Stomach (tissue), 9 donors: ENCODE data around the gene CLTA. TPM values are rescaled to one million over a fixed set of nuclear protein-coding genes. Genes with fewer than 3 reads are reported as not detected.
"Not testable (repeated sequence)": the region's sequence is repeated elsewhere in the genome, so short reads cannot be mapped to it uniquely, and the experiment has no call there.

ENCODE experiments used
- DNase-seq, 2 donors: peaks; one replicate each; pipeline versions ENCODE4 v3.0.0 to v3.0.0-alpha.2; 2013 to 2019
- H3K27ac ChIP-seq, 5 donors: fragments of 200-600 bp in 4 of 5; sonication (generic) in 4 of 5; one replicate each; pipeline ENCODE4 v1.5.1; 2013 to 2019; ENCODE audit warnings: mild to moderate bottlenecking in 1 of 5, moderate library complexity in 1 of 5
- H3K27me3 ChIP-seq, 3 donors: fragments of 200-600 bp; sonication (generic); one replicate each; pipeline ENCODE4 v1.5.1; 2017 to 2019; ENCODE audit warnings: mixed run types in 1 of 3
- H3K36me3 ChIP-seq, 4 donors: fragments of 200-600 bp; sonication (generic); 1 replicate in 3 of 4; 2 replicates in 1 of 4; pipeline ENCODE4 v1.5.1; 2016 to 2019
- H3K4me1 ChIP-seq, 4 donors: fragments of 200-600 bp; sonication (generic); one replicate each; pipeline ENCODE4 v1.5.1; 2016 to 2019
- H3K4me3 ChIP-seq, 4 donors: fragments of 200-600 bp; sonication (generic) in 3 of 4; one replicate each; pipeline ENCODE4 v1.5.1; 2016 to 2019; ENCODE audit warnings: mild to moderate bottlenecking in 1 of 4
- H3K9me3 ChIP-seq, 4 donors: fragments of 200-600 bp; sonication (generic); one replicate each; pipeline ENCODE4 v1.5.1; 2016 to 2019
- EP300 ChIP-seq: sonication (generic); formaldehyde crosslinking; IDR thresholded peaks from one replicate; pipeline ENCODE4 v1.6.1; 2017; ENCODE audit warnings: antibody characterized with exemption
- POLR2A ChIP-seq, 4 donors: fragments of 450-650 bp; IDR thresholded peaks; one replicate each; pipeline ENCODE4 v1.6.1; 2016; ENCODE audit warnings: antibody characterized with exemption in 4 of 4, control low read depth in 2 of 4, mild to moderate bottlenecking in 1 of 4, moderate library complexity in 1 of 4
- POLR2AphosphoS5 ChIP-seq, 3 donors: sonication (generic); formaldehyde crosslinking; IDR thresholded peaks; one replicate each; pipeline ENCODE4 v1.6.1; 2016; ENCODE audit warnings: antibody characterized with exemption in 3 of 3
- WGBS, 5 donors: extraction: QIAGEN DNeasy Blood & Tissue Kit in 3 of 5; methylation state at CpG; one replicate each; pipeline versions ENCODE4 v1.1.5 to v1.1.7; 2013 to 2018; 5-methylcytosine and 5-hydroxymethylcytosine counted together
- intact Hi-C: fragments of 100-400 bp; cut with DNase I; formaldehyde crosslinking; loops from one replicate; pipeline ENCODE4 v1.15.1; 2023; ENCODE audit warnings: low total_unique reads
- polyA plus RNA-seq, 3 donors: library from polyadenylated mRNA; stranded (reverse); fragments of 200-250 nt; gene quantifications; one replicate each; pipeline ENCODE4 v1.2.3, GENCODE V29; 2013
- total RNA-seq, 5 donors: library from RNA; depleted of rRNA; stranded (reverse); fragments of >200 nt; gene quantifications; one replicate each; pipeline versions ENCODE4 v1.1.0 to v1.2.3, GENCODE V29; 2014 to 2016
- TF ChIP-seq, protein P1 (sequence below), 7 experiments: fragments of 450-650 bp in 4 of 7; fragments of 200-600 bp in 3 of 7; sonication (generic) in 3 of 7; IDR thresholded peaks; one replicate each; pipeline ENCODE4 v1.5.1; 2016 to 2019; ENCODE audit warnings: antibody characterized with exemption in 7 of 7, control low read depth in 2 of 7, mild to moderate bottlenecking in 1 of 7
- donor health status: healthy with polysubstance abuse.
- donor health status: Bipolar disorder and iron deficiency.
- donor health status: healthy.

CLTA gene
- total and polyA plus RNA-seq, 8 donors, result 25.1 to 890 (median 150) TPM

DNA sequence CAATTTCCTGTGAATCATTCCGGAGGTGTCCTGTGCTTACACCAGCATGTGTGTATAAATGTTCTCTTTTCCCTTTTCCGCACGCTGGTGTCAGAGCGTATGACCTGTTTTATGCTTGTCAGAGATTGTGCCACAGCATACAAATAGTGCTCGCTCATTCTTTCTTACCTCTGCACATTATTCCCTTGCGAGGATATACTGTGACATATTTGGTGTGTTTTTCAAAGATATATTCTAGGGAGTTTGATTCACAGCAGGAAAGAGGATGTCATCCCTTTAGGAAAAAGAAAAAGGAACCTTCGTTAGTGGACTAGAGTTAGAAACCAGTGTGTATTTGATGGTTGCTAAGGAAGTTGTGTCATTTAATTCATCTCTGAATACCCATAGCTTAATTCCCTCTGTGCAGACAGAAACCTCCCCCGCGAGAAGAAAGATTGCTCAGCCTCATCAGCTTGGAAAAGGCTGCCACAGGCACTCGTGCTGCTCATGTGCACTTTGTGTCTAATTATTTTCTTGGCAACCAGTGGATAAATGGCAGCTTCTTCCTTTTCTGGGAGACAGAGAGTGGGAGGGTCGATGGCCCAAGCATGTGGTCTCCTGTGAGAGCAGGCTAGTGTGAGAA is 36.3 kb upstream of the CLTA start:
- H3K4me3 ChIP-seq, result no peak overlapping the region
- H3K9me3 ChIP-seq, result peaks cover 0 to 6% (median 0%) of the 10 kb centered on the region in 4 donors
- WGBS, 5 donors, result 37 to 57% (median 49%) methylated on average over 11 of the region's 11 CpGs
- peak overlapping the region in 4 of 5 donors; percentile 63 to 84 (median 82) for H3K27ac ChIP-seq
- peaks cover 0 to 40% (median 14%) of the 10 kb centered on the region in 4 donors for H3K36me3 ChIP-seq
- intact Hi-C loops, result no loop called here
- DNase-seq, result peak in 1 of 2 donors; percentile 88
- no peak for TF ChIP-seq EP300
- peak in 2 of 3 donors; percentile 8 to 11 for TF ChIP-seq POLR2AphosphoS5 (IDR thresholded peaks at IDR 0.05)
- H3K27me3 ChIP-seq, result no peaks in the 10 kb centered on the region
- H3K4me1 ChIP-seq, result peaks cover 12 to 77% (median 40%) of the 10 kb centered on the region in 4 donors

DNA sequence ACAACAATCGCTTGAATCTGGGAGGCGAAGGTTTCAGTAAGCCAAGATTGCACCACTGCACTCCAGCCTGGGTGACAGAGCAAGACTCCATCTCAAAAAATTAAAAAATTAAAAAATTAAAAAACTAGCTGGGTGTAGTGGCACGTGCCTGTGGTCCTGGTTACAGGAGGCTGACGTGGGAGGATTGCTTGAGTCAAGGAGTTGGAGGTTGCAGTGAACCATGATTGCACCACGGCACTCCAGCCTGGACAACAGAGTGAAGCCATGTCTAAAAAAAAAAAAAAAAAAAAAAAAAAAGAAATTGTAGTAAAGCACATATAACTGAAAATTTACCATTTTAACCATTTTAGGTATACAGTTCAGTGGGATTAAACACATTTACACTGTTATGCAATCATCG is 34.6 kb upstream of the CLTA start:
- Histone ChIP-seq H3K9me3 (peaks cover 0 to 6% (median 0%) of the 10 kb centered on the region in 4 donors), H3K27me3 (no peaks in the 10 kb centered on the region), H3K4me1 (peaks cover 6 to 68% (median 24%) of the 10 kb centered on the region in 4 donors), H3K4me3 (no peak overlapping the region), H3K36me3 (peaks cover 0 to 26% (median 11%) of the 10 kb centered on the region in 4 donors), H3K27ac (peak overlapping the region in 1 of 5 donors; percentile 84)
- 90 to 99% (median 97%) methylated on average over 6 of the region's 6 CpGs for WGBS, 5 donors
- intact Hi-C loops, result no loop called here
- no peak for TF ChIP-seq EP300
- no peak for TF ChIP-seq POLR2A (IDR thresholded peaks at IDR 0.05)
- TF ChIP-seq, protein P1, sequence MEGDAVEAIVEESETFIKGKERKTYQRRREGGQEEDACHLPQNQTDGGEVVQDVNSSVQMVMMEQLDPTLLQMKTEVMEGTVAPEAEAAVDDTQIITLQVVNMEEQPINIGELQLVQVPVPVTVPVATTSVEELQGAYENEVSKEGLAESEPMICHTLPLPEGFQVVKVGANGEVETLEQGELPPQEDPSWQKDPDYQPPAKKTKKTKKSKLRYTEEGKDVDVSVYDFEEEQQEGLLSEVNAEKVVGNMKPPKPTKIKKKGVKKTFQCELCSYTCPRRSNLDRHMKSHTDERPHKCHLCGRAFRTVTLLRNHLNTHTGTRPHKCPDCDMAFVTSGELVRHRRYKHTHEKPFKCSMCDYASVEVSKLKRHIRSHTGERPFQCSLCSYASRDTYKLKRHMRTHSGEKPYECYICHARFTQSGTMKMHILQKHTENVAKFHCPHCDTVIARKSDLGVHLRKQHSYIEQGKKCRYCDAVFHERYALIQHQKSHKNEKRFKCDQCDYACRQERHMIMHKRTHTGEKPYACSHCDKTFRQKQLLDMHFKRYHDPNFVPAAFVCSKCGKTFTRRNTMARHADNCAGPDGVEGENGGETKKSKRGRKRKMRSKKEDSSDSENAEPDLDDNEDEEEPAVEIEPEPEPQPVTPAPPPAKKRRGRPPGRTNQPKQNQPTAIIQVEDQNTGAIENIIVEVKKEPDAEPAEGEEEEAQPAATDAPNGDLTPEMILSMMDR (IDR thresholded peaks at IDR 0.05), result no peak
- no peak for TF ChIP-seq POLR2AphosphoS5 (IDR thresholded peaks at IDR 0.05)
- DNase-seq, result no peak

DNA sequence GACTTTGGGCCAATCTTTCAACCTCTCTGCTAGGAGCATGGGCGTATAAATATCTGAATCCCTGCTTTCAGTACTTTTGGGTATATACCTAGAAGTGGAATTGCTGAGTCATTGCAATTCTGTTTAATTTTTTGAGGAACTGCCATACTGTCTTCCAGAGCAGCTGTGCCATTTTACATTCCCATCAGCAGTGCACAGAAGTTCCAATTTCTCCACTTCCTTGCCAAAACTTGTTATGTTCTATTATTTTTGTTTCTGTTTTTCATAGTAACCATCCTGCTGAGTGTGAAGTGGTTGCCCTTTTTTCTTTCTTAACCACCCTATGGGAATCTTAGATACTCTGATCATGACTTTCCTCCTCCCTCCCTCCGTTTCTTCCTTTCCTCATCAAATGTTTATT is 32.6 kb upstream of the CLTA start:
- H3K4me1 ChIP-seq, result peaks cover 6 to 63% (median 24%) of the 10 kb centered on the region in 4 donors
- no peak overlapping the region for H3K4me3 ChIP-seq
- H3K36me3 ChIP-seq, result peaks cover 0 to 15% (median 11%) of the 10 kb centered on the region in 4 donors
- no peaks in the 10 kb centered on the region for H3K27me3 ChIP-seq
- peak in 1 of 2 donors; percentile 57 for DNase-seq
- peaks cover 0 to 6% (median 0%) of the 10 kb centered on the region in 4 donors for H3K9me3 ChIP-seq
- intact Hi-C loops, result no loop called here
- 58 to 91% (median 81%) methylated on average over 2 of the region's 2 CpGs for WGBS, 5 donors
- H3K27ac ChIP-seq, result peak overlapping the region in 4 of 5 donors; percentile 21 to 83 (median 50)
- TF ChIP-seq POLR2A (IDR thresholded peaks at IDR 0.05), result no peak
- TF ChIP-seq, protein P1 (IDR thresholded peaks at IDR 0.05), result no peak
- TF ChIP-seq POLR2AphosphoS5 (IDR thresholded peaks at IDR 0.05), result peak in 1 of 3 donors; percentile 10
- no peak for TF ChIP-seq EP300

DNA sequence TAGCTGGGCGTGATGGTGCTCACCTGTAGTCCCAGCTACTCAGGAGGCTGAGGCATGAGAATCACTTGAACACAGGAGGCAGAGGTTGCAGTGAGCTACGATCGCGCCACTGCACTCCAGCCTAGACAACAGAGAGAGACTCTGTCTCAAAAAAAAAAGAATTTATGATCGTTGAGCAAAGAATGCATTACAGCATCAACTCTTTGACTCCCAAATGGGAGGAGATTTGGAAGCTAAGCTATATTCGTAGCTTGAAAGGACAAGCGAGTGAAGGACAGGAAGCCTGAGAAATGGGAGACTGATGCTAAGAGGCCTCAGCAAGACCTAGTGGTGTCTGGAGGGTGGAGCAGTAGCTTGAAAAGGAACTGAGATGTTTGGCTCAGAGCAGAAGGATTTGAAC is 31.8 kb upstream of the CLTA start:
- intact Hi-C loops, result no loop called here
- DNase-seq, result peak in 1 of 2 donors; percentile 77
- TF ChIP-seq POLR2AphosphoS5 (IDR thresholded peaks at IDR 0.05), result no peak
- no peak for TF ChIP-seq EP300
- TF ChIP-seq, protein P1 (IDR thresholded peaks at IDR 0.05), result no peak
- TF ChIP-seq POLR2A (IDR thresholded peaks at IDR 0.05), result no peak
- peaks cover 6 to 61% (median 28%) of the 10 kb centered on the region in 4 donors for H3K4me1 ChIP-seq
- no peak overlapping the region for H3K4me3 ChIP-seq
- peaks cover 0 to 15% (median 11%) of the 10 kb centered on the region in 4 donors for H3K36me3 ChIP-seq
- peak overlapping the region in 4 of 5 donors; percentile 21 to 83 (median 50) for H3K27ac ChIP-seq
- 82 to 90% (median 85%) methylated on average over 7 of the region's 7 CpGs for WGBS, 5 donors
- H3K27me3 ChIP-seq, result no peaks in the 10 kb centered on the region
- H3K9me3 ChIP-seq, result peaks cover 0 to 6% (median 0%) of the 10 kb centered on the region in 4 donors

DNA sequence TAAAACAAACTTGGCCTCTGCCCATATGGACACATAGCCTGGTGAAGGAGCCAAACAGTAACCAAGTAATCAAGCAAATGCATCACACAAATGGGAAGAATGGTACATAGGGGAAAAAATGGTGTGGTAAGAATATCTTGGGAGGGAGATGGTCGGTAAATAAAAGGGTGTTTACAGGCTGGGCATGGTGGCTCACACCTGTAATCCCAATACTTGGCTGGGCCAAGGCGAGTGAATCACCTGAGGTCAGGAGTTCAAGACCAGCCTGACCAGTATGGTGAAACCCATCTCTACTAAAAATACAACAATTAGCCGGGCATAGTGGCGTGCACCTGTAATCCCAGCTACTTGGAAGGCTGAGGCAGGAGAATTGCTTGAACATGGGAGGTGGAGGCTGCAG is 31.2 kb upstream of the CLTA start:
- DNase-seq, H3K4me3 ChIP-seq, H3K27me3 ChIP-seq, intact Hi-C loops, H3K9me3 ChIP-seq: not testable (repeated sequence)
- 83 to 94% (median 89%) methylated on average over 4 of the region's 4 CpGs for WGBS, 5 donors
- peaks cover 3 to 58% (median 28%) of the 10 kb centered on the region in 4 donors for H3K4me1 ChIP-seq
- H3K27ac ChIP-seq, result peak overlapping the region in 4 of 5 donors; percentile 21 to 83 (median 50)
- peaks cover 0 to 15% (median 11%) of the 10 kb centered on the region in 4 donors for H3K36me3 ChIP-seq

DNA sequence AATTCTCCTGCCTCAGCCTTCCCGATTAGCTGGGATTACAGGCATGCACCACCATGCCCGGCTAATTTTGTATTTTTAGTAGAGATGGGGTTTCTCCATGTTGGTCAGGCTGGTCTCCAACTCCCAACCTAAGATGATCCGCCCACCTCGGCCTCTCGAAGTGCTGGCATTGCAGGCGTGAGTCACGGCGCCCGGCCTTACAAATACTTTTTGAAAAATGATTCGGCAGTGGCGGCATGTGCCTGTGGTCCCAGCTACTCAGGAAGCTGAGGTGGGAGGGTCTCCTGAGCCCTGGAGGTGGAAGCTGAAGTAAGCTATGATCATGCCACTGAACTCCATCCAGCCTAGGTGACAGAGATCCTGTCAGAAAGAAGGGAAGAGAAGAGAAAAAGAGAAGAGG is 30.6 kb upstream of the CLTA start:
- not testable (repeated sequence) for H3K4me3 ChIP-seq, DNase-seq, H3K27me3 ChIP-seq, H3K9me3 ChIP-seq
- intact Hi-C loops, result loop anchor here (5.0 kb wide), 1 partner anchor 58 kb away; no protein-coding TSS in a partner anchor
- Histone ChIP-seq H3K36me3 (peaks cover 0 to 15% (median 11%) of the 10 kb centered on the region in 4 donors), H3K4me1 (peaks cover 0 to 58% (median 26%) of the 10 kb centered on the region in 4 donors), H3K27ac (peak overlapping the region in 3 of 5 donors; percentile 1 to 83 (median 77))
- WGBS, 5 donors, result 76 to 95% (median 89%) methylated on average over 11 of the region's 11 CpGs
